Activated B cell treated with CpG ODN at 0.5 μM for 24 hours (primary cell): ENCODE results near the gene GSTO2. TPM values are rescaled to one million over a fixed set of nuclear protein-coding genes. Genes with fewer than 3 reads are reported as not detected.
A peak's percentile ranks its signal among the peaks of the same experiment; 100 is the strongest.

ENCODE experiments used
- ATAC-seq: fragments of 200-7000 bp; cut with Tn5 transposase; one replicate; pipeline ENCODE4 v1.10.0; 2021; ENCODE audit warnings: low read depth, mild to moderate bottlenecking, moderate library complexity
- CTCF ChIA-PET: fragments of 350-600 bp; sonication (Branson Sonifier 250); formaldehyde crosslinking; loops from one replicate; lab custom pipeline; 2021; ENCODE audit warnings: antibody characterized with exemption; lab: Charles Lee
- POLR2A ChIA-PET: fragments of 350-600 bp; sonication (Branson Sonifier 250); formaldehyde crosslinking; loops from one replicate; lab custom pipeline; 2021; ENCODE audit warnings: antibody characterized with exemption; lab: Charles Lee
- DNase-seq: peaks from one replicate; pipeline ENCODE4 v3.0.0; 2022
- H3K27ac Mint-ChIP-seq: one replicate; pipeline ENCODE4 v1.8.0; 2020; ENCODE audit warnings: mixed read lengths
- H3K27me3 Mint-ChIP-seq: one replicate; pipeline ENCODE4 v1.8.0; 2021; ENCODE audit warnings: mixed read lengths
- H3K36me3 Mint-ChIP-seq: one replicate; pipeline ENCODE4 v1.8.0; 2021; ENCODE audit warnings: low read depth, mixed read lengths
- H3K4me1 Mint-ChIP-seq: one replicate; pipeline ENCODE4 v1.8.0; 2021; ENCODE audit warnings: mixed read lengths
- H3K4me3 Mint-ChIP-seq: one replicate; pipeline ENCODE4 v1.8.0; 2020; ENCODE audit warnings: mild to moderate bottlenecking, mixed read lengths
- H3K9me3 Mint-ChIP-seq: one replicate; pipeline ENCODE4 v1.8.0; 2020; ENCODE audit warnings: mixed read lengths
- CTCF ChIP-seq: fragments of 200-600 bp; IDR thresholded peaks from one replicate; pipeline ENCODE4 v1.8.0; 2022; ENCODE audit warnings: antibody characterized with exemption, mild to moderate bottlenecking
- intact Hi-C: fragments of 100-400 bp; cut with micrococcal nuclease; formaldehyde crosslinking; loops from one replicate; pipeline ENCODE4 v1.15.1; 2024
- total RNA-seq: library from RNA; stranded (reverse); gene quantifications from 2 replicates; pipeline ENCODE4 v1.2.3, GENCODE V29; 2022

The GSTO2 gene
- total RNA-seq, 1 donor from 2014 or later: 0.91 TPM

GRCh38 chr10:104231784-104232612 is 37.0 kb upstream of the GSTO2 start, which contains the start of gene CFAP43:
Gene CFAP43 (minus strand): TSS chr10:104232364. CDS start chr10:104232246, 118 bp downstream.
- Mint-ChIP-seq H3K27ac (peak within 1 kb of the TSS; percentile 41), H3K4me3 (peak within 1 kb of the TSS; percentile 83), H3K36me3 (no peaks in the 10 kb centered on the region), H3K4me1 (peaks cover 12% of the 10 kb centered on the region), H3K9me3 (peaks cover 10% of the 10 kb centered on the region), H3K27me3 (peaks cover 16% of the 10 kb centered on the region)
- no peak for TF ChIP-seq CTCF
- ChIA-PET POLR2A (no interaction called here), CTCF (interaction anchor here (1.4 kb wide), 1 partner anchor 42 kb away, joined by 3 read pairs; no protein-coding TSS in a partner anchor)
- intact Hi-C loops: loop anchor here (1.0 kb wide), 5 partner anchors 22 to 314 kb away; partner anchors contain the start of genes CFAP58, GSTO1, GSTO2 and STN1
- ATAC-seq: peak; percentile 100
- peak; percentile 96 for DNase-seq

- intact Hi-C loops: loop anchor here (1.0 kb wide), 5 partner anchors 22 to 314 kb away; partner anchors contain the start of genes CFAP58, GSTO1, GSTO2 and STN1
- ATAC-seq (peak; percentile 19), DNase-seq (no peak)
- Mint-ChIP-seq H3K4me3 (peak overlapping the region; percentile 83), H3K36me3 (no peaks in the 10 kb centered on the region), H3K9me3 (peaks cover 10% of the 10 kb centered on the region), H3K27me3 (peaks cover 20% of the 10 kb centered on the region), H3K4me1 (peaks cover 12% of the 10 kb centered on the region), H3K27ac (no peak overlapping the region)
- ChIA-PET POLR2A (interaction anchor here (0.6 kb wide), 1 partner anchor 316 kb away, joined by 5 read pairs; no protein-coding TSS in a partner anchor), CTCF (interaction anchor here (1.4 kb wide), 1 partner anchor 41 kb away, joined by 3 read pairs; no protein-coding TSS in a partner anchor)
- no peak for TF ChIP-seq CTCF
These were observed 36.3 kb upstream of the GSTO2 start for GRCh38 chr10:104232613-104233102.

DNA sequence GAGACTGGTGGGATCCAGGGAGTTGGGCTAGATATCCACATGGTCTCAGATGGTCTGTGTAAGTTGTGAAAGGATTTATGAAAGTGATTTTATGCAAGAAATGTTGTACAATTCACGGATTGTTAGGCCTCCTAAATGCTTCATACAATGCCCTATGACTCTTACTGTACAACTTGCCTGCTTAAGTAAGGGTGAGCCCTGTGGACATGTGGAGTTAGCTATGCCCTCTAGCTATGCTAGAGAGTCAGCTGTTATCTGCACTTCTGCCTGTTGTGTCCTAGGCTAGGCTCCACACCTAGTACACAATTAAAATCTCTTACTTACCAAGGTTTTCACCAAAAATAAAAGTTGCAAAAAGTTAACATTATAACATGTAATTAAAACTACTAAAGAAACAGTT is 35.2 kb upstream of the GSTO2 start:
- ATAC-seq: no peak
- no peak overlapping the region for H3K27ac Mint-ChIP-seq
- intact Hi-C loops: no loop called here
- POLR2A ChIA-PET: no interaction called here
- peaks cover 24% of the 10 kb centered on the region for H3K27me3 Mint-ChIP-seq
- no peaks in the 10 kb centered on the region for H3K36me3 Mint-ChIP-seq
- H3K9me3 Mint-ChIP-seq: peaks cover 10% of the 10 kb centered on the region
- TF ChIP-seq CTCF: no peak
- H3K4me1 Mint-ChIP-seq: peaks cover 12% of the 10 kb centered on the region
- CTCF ChIA-PET: no interaction called here
- no peak for DNase-seq
- H3K4me3 Mint-ChIP-seq: peak overlapping the region; percentile 56

- ChIA-PET CTCF (no interaction called here), POLR2A (no interaction called here)
- intact Hi-C loops: no loop called here
- Mint-ChIP-seq H3K27me3 (peaks cover 27% of the 10 kb centered on the region), H3K9me3 (peaks cover 10% of the 10 kb centered on the region), H3K36me3 (no peaks in the 10 kb centered on the region), H3K4me1 (peaks cover 12% of the 10 kb centered on the region), H3K27ac (no peak overlapping the region), H3K4me3 (no peak overlapping the region)
- DNase-seq (no peak), ATAC-seq (no peak)
- no peak for TF ChIP-seq CTCF
These were observed 34.0 kb upstream of the GSTO2 start for GRCh38 chr10:104234934-104235333.

DNA sequence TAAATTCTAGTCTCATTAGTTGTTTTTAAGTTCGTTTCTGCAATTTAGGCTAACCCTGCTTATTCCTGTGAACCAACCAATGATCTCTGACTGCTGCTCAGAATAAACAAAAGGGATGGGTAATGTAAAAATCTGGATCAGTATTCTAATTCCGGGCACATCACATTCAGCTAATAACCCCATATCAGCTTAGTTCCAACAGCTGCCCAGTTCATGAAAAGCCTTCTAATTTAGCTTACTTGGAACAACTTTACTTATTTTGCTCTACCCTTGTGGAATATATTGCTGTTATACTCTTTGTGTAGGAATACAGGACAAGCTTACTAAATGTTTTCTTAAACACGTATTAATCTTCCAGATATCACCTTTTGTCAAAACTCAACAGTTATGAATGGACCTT is 33.2 kb upstream of the GSTO2 start:
- TF ChIP-seq CTCF: no peak
- Mint-ChIP-seq H3K4me1 (peaks cover 12% of the 10 kb centered on the region), H3K4me3 (no peak overlapping the region), H3K9me3 (peaks cover 10% of the 10 kb centered on the region), H3K36me3 (no peaks in the 10 kb centered on the region), H3K27ac (no peak overlapping the region), H3K27me3 (peaks cover 29% of the 10 kb centered on the region)
- intact Hi-C loops: no loop called here
- ATAC-seq (no peak), DNase-seq (no peak)
- ChIA-PET POLR2A (no interaction called here), CTCF (no interaction called here)
